GM10847 (cell line): ENCODE results near the gene PHOX2A.

ENCODE experiments used
- POLR2A ChIP-seq: IDR thresholded peaks from 2 replicates; pipeline ENCODE4 v1.6.1; 2011; ENCODE audit not compliant: insufficient read length; ENCODE audit errors: extremely low read depth

PHOX2A gene

DNA sequence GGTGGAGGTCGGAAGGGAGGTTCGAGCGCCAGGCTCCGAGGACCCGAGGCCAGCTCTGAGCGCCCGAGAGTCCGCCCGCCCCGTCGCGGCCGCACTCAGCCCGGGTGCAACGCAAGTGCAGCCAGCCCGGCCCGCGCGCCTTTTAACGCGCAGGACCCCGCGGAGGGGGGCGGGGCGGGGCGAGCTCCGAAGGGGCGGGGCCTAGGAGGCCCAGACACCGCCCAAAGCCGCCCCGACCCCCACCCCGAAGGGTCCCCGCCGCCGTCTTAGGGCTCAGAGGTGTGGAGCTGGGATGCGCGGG is at the start of gene PHOX2A:
TSS of gene PHOX2A (minus strand) at position 117 of the 301 bp plus-strand sequence. CDS start 172 bp downstream, outside the sequence.
- no peak for TF ChIP-seq POLR2A

DNA sequence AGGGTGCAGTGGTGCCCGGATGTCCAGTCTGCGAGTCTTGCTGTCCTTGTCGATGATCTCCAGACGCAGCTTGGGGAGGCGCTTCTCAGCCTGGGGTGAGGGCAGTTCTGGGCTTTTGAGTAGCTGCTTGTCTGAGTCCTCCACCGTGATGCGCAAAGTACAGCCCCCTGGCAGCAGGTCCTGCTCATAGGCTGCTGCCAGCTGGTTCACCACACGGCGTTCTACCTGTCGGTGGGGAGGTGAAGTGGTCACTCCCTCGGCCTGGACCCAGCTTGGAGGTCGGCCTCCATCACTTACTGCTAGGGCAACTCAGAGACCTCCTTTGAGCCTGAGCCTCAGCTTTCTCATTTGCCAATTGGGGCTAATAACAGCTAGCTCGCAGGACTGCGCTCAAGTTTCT is 49.4 kb upstream of the PHOX2A start:
- no peak for TF ChIP-seq POLR2A

DNA sequence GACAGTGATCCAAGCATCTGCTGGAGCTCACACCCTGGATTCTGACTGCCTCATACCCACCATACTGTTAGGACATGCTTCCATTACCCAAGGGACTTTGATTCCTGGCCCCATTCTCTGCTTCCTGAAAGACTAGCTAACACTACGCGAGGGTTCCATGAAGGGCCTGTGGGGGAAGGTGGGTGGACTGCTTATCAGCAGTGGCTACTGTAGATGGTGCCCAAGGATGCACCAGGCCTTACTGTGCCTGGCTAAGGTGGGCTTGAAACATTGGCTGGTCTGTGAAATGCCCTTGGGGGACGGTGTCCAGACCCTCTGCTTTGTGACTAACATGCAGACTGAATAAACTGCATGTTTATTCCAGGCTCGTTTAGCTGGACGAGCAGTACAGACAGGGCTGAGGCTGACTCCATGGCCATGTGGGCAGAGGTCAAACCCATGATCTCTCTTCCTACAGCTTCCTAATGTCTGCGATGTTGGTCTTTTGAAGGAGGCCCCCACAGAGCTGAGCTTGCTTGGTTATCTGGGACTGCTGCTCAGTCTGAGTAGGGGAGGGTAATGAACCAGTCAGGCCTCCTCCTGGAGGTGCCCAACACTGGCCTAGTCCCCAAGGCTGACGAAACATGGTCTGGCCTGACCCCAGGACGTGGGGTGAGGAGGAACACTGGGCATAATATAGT is 48.3 kb upstream of the PHOX2A start:
- no peak for TF ChIP-seq POLR2A

DNA sequence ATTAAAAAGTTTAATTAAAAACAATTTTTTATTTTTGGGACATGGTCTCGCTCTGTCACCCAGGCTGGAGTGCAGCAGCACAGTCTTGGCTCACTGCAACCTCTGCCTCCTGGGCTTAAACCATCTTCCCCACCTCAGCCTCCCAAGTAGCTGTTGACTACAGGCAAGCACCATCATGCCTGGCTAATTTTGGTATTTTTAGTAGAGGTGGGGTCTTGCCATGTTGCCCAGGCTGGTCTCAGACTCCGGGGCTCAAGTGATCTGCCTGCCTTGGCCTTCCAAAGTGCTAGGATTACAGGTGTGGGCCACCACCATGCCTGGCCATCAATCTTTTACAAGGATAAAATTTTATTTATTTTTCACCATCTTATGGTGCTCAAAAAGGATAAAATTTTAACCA is 43.3 kb upstream of the PHOX2A start:
- no peak for TF ChIP-seq POLR2A

DNA sequence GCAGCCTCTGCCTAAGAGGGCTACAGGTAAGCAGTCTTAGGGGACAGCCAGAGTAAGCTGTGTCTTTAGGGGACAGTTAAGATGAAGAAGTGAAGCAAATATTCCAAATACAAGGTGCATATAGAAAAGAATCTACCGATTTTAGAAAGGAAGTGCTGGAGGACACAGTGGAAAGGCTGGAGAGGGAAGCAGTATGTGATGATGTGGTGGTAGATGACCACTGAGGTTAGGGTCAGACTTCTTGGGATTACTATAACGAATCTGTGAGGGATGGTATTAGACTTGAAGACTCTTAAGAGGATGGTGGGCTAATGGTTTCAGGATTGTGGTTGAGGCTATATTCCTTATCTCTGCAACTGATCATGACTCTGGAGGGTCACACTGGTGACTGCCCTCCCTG is 40.0 kb upstream of the PHOX2A start:
- no peak for TF ChIP-seq POLR2A

DNA sequence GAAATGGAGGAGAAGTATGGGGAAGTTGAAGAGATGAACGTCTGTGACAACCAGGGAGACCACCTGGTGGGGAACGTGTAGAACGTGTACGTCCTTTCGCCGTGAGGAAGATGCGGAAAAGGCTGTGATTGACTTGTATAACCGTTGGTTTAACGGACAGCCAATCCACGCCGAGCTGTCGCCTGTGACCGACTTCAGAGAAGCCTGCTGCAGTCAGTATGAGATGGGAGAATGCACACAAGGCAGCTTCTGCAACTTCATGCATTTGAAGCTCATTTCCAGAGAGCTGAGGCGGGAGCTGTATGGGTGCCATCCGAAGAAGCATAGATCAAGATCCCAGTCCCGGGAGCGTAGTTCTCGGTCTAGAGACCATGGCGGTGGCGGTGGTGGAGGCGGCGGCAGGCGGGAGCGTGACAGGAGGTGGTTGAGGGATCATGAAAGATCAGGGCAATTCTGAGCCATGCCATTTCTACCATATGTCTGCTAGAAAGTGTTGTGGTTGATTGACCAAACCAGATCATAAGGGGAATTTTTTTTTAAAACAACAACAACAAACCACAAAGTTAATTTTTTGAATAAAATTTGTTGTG is 36.8 kb upstream of the PHOX2A start:
- TF ChIP-seq POLR2A, result no peak

DNA sequence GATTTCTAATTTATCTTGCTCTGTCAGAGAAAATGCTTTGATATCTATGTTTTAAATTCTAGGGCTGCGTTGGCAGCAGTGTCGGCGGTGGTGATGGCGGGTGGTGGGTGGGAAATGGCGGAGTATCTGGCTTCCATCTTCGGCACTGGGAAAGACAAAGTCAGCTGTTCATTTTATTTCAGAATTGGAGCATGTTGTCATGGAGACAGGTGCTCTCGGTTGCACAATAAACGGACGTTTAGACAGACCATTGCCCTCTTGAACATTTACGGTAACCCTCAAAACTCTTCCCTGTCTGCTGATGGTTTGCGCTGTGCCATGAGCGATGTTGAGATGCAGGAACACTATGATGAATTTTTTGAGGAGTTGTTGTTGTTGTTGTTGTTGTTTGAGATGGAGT is 36.1 kb upstream of the PHOX2A start:
- TF ChIP-seq POLR2A, result no peak

DNA sequence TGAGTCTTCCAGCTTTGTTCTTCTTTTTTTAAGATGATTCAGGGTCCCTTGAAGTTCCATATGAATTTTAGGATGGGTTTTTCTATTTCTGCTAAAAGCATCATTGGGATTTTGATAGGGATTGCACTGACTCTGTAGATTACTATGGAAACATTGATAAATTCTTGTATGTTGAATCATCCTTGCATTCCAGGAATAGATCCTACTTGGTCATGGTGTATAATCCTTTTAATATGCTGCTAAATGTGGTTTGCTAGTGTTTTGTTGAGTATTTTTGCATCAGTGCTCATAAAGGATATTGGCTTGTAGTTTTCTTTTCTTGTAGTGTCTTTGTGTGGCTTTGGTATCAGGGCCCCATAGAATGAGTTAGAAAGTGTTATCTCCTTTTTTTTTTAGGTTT is 34.9 kb upstream of the PHOX2A start:
- TF ChIP-seq POLR2A, result no peak

DNA sequence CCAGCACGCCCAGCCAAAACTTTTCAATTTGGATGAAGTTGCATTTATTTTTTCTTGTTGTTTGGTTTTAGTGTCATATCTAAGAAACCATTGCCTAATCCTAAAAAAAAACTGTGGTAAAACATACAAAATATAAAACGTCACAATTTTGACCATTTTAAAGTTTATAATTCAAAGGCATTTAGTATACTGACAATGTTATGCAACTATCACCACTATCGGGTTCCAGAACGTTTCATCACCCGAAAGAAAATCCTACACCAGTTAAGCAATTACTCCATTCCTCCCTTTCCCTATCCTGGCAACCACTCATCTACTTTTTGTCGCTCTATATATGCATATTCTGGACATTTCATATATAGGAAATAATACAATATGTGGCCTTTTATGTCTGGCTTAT is 30.5 kb upstream of the PHOX2A start:
- TF ChIP-seq POLR2A, result no peak

DNA sequence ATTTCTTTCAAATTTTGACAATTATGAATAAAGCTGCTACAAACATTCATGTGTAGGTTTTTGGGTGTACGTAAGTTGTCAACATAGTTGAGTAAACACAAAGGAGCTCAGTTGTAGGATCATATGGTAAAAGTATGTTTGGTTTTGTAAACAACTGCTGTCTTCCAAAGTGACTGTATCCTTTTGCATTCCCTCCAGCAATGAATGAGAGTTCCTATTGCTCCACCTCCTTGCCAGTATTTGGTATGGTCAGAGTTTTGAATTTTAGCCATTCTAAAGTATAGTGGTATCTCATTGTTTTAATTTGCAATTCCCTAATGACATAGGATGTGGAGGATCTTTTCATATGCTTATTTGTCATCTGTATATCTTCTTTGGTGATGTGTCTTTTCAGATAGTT is 28.0 kb upstream of the PHOX2A start:
- no peak for TF ChIP-seq POLR2A

DNA sequence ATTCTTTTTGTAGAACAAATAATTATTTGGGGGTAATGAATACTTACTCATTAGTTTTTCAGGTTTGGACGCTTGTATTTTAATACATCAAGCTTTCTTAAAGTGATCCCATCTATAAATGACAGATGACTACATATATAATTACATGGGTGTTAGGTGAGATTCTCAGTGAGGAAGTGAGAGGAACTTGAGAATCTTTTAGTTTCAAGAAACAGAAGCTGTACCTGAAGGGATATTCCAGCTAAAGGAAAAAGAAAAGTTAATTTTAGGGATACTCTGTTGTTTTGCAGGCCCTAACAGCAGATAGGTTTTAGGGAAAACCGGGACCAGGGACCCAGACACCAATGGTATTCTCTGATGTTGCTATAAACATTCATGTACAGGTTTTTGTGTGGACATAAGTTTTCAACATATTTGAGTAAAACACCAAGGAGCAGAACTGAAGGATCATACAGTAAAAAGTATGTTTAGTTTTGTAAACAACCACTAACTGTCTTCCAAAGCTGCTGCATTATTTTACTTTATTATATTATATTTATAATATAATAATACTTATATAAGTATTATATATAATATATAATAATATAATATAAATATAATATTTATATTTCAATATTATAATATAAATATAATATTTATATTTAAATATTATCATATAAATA is 24.1 kb upstream of the PHOX2A start:
- no peak for TF ChIP-seq POLR2A

DNA sequence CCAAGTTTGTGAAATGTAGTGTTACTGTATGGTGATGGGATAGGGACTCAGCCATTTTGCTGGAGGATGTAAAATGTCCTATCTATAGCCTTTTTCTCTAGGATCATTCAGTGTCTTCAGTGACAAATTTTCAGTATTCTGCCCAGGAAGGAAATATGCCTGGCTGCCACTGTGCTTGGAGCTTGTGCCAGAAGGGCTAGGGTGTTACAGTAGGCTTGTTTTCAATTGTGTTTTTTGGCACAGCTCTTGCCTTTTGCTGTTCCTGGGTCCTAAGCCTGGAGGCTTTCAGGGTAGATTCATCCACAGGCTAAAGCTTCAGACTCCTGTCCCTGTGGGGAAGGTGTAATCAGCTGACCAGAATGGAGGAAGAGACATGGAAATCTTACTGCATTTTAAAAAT is 22.0 kb upstream of the PHOX2A start:
- TF ChIP-seq POLR2A, result no peak

DNA sequence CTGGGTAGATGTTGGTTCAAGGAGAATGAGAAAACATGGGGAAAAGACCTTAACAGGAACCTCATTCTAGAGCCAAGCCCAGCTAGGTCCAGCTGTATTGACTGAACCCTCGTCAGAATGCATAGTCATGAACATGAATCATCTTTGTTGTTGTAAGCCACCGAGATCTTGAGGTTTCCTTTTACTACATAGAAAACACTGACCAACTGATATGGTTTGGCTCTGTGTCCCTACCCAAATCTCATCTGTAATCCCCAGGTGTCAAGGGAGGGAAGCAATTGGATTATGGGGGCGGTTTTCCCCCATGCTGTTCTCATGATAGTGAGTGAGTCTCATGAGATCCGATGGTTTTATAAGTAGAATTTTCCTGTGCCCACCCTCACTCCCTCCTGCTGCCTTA is 19.4 kb upstream of the PHOX2A start:
- no peak for TF ChIP-seq POLR2A

DNA sequence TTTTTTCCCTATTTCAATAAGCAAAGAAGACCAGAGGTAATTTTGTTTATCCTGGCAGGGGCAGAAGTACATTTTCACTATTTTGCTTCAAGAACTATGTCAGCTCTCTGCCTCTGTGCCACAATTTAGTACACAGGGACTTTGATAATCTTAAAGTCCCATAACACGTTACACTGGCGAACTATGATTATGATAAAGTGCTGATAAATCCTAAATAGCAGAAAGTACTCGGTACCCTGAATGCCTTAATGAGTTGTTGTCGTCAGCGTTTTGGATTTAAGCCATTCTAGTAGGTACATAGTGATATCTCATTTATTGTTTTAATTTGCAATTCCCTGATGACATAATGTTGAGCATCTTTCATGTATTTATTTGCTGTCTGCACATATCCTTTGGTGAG is 16.6 kb upstream of the PHOX2A start:
- no peak for TF ChIP-seq POLR2A

DNA sequence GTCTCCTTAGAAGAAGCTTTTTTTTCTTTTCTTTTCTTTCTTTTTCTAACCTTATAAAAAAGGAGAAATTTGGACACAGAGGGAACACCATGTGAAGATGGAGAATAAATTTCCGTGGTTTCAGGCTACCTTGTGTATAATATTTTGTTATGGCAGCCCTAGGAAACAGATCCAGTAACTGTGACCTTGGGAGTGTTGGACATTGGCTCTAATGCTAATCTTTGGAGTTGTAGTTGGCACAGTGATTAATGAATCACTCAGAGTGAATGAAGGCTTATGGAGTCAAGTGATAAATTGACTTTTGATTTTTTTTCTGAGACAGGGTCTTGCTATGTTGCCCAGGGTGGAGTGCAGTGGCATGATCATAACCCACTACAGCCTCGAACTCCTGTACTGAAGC is 15.5 kb upstream of the PHOX2A start:
- no peak for TF ChIP-seq POLR2A

DNA sequence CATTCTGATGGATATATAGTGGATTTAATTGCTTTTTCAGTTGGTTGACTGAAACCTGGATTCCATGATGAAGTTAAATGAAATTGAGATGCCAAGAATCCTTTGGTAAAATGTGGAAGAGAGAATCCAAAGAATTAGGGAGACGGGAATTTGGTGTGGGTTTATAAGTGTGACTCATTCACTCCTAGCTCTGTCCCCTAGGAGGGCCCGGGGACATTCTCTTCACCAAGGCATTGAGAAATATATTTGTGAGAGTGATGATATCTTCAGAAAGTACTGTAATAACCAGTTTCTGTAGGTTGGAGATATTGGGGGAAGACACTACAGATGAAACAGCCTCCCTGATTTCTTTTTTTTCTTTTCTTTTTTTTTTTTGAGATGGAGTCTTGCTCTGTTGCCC is 13.6 kb upstream of the PHOX2A start:
- TF ChIP-seq POLR2A, result no peak

DNA sequence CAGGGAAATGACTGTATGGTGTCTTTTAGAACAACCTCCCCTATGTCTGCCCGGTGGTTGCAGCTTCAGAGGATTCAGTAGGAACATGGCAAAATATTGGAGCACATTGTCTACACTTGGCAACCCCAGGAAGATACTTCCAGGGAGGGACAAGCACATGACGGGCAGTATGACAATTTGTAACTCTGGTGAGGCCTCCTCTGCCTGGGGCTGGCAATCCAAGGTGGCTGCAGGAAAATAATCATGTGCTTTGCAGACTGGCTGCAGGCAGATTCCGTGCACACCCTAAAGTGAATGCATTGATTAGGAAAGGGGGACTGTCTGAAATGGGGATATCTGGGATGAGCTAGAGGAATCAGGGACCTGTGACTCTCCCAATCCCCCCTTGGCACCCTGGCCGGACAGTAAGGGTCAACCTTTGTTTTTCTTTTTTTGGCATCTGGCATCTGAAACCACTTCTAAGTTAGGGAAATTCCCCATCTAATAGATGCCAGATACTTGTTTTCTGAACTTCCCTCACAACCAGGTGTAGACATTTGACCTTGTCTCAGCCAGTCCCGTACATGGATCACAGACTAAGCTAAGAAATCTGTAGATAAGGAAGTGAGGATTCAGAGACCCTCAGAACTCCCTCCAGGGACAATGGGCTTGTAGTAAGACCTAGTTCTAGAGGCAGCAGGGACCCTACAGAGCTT is 10.5 kb upstream of the PHOX2A start:
- no peak for TF ChIP-seq POLR2A

DNA sequence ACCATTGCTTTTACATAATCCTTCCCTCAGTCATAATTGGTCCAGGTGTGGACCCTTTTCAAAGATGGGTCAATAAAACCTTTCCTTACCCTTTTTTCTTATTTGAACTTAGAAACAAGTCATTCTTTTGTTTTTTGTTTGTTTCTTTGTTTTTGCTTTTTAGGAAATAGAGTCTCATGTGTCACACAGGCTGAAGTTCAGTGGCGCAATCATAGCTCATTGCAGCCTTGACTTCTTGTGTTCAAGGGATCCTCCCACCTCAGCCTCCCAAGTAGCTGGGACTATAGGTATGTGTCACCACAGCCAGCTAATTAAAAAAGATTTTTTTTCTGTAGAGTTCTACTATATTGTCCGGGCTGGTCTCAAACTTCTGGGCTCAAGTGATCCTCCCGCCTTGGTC is 9.4 kb upstream of the PHOX2A start:
- TF ChIP-seq POLR2A, result no peak
